H1 (cell line): ENCODE data around the gene AFTPH. TPM values are rescaled to one million over a fixed set of nuclear protein-coding genes. Genes with fewer than 3 reads are reported as not detected.

Experiments used
- CTCF ChIA-PET: fragments of 300-600 bp; sonication (Branson Sonifier 250); formaldehyde crosslinking; loops from one replicate; lab custom pipeline; 2021; ENCODE audit not compliant: partially characterized antibody; lab: Charles Lee
- POLR2A ChIA-PET: fragments of 300-600 bp; sonication (Branson Sonifier 250); formaldehyde crosslinking; loops from one replicate; lab custom pipeline; 2021; ENCODE audit warnings: inconsistent platforms; ENCODE audit not compliant: partially characterized antibody; lab: Charles Lee
- DNase-seq, 2 experiments: peaks; one replicate each; pipeline versions ENCODE4 v3.0.0 to v3.0.0-alpha.2; 2010 to 2022; ENCODE audit warnings: low spot score in 2 of 2, low read depth in 1 of 2, mixed read lengths in 1 of 2
- FAIRE-seq: peaks from 2 replicates; lab custom pipeline; 2011; peaks lifted over from hg19 to GRCh38; lab: Jason Lieb, UNC
- H2AFZ ChIP-seq: 2 replicates; pipeline ENCODE4 v1.8.1; 2012; ENCODE audit warnings: low read length, inconsistent platforms
- H2AK5ac ChIP-seq: 2 replicates; pipeline ENCODE4 v1.6.1; 2013; ENCODE audit warnings: low read depth, low read length
- H2BK120ac ChIP-seq: replicated peaks from 2 replicates; pipeline ENCODE3; 2013; ENCODE audit warnings: low read depth, low read length, inconsistent platforms
- H2BK12ac ChIP-seq: 2 replicates; pipeline ENCODE4 v1.6.1; 2013; ENCODE audit warnings: low read depth, low read length
- H2BK15ac ChIP-seq: 2 replicates; pipeline ENCODE4 v1.6.1; 2013; ENCODE audit warnings: low read length
- H2BK20ac ChIP-seq: 2 replicates; pipeline ENCODE4 v1.6.1; 2013; ENCODE audit warnings: low read length
- H2BK5ac ChIP-seq: 2 replicates; pipeline ENCODE4 v1.6.1; 2013; ENCODE audit warnings: low read depth, low read length
- H3K14ac ChIP-seq: 2 replicates; pipeline ENCODE4 v1.6.1; 2013; ENCODE audit warnings: inconsistent platforms; ENCODE audit not compliant: insufficient read length
- H3K18ac ChIP-seq: 2 replicates; pipeline ENCODE4 v1.6.1; 2013; ENCODE audit warnings: low read length; ENCODE audit errors: extremely low read depth
- H3K23ac ChIP-seq: 2 replicates; pipeline ENCODE4 v1.6.1; 2013; ENCODE audit warnings: inconsistent platforms; ENCODE audit not compliant: insufficient read length
- H3K23me2 ChIP-seq: 2 replicates; pipeline ENCODE4 v1.6.1; 2013; ENCODE audit warnings: low read depth, low read length
- H3K27ac ChIP-seq: 2 replicates; pipeline ENCODE4 v1.6.1; 2011; ENCODE audit warnings: low read depth, low read length, inconsistent platforms
- H3K27me3 ChIP-seq, 4 experiments: replicated peaks in 1 of 4; 1 replicate in 1 of 4; 2 replicates in 3 of 4; pipeline versions ENCODE4 v1.6.1 to v1.8.1; 2011 to 2013; ENCODE audit warnings: low read length in 3 of 4, mild to moderate bottlenecking in 3 of 4, inconsistent platforms in 2 of 4, mixed read lengths in 2 of 4, moderate library complexity in 1 of 4; ENCODE audit not compliant: control insufficient read depth in 3 of 4, insufficient read depth in 3 of 4; ENCODE audit errors: extremely low read depth in 1 of 4
- H3K36me3 ChIP-seq, 4 experiments: 2 replicates each; pipeline versions ENCODE4 v1.6.1 to v1.8.1; 2011 to 2013; ENCODE audit warnings: mild to moderate bottlenecking in 4 of 4, low read length in 3 of 4, moderate library complexity in 2 of 4, control low read depth in 1 of 4, inconsistent platforms in 1 of 4; ENCODE audit not compliant: insufficient read depth in 4 of 4, control insufficient read depth in 2 of 4
- H3K4ac ChIP-seq: replicated peaks from 2 replicates; pipeline ENCODE3; 2013; ENCODE audit warnings: low read length, low read depth, mixed read lengths, inconsistent platforms; ENCODE audit not compliant: insufficient read length
- H3K4me1 ChIP-seq, 4 experiments: replicated peaks in 1 of 4; 1 replicate in 1 of 4; 2 replicates in 3 of 4; pipeline versions ENCODE4 v1.6.1 to v1.8.1; 2011 to 2013; ENCODE audit warnings: low read length in 3 of 4, inconsistent platforms in 2 of 4, mixed read lengths in 1 of 4; ENCODE audit not compliant: insufficient read depth in 4 of 4, control insufficient read depth in 3 of 4
- H3K4me2 ChIP-seq, 2 experiments: 2 replicates each; pipeline versions ENCODE4 v1.6.1 to v1.8.1; 2011 to 2013; ENCODE audit warnings: low read depth in 2 of 2, low read length in 2 of 2, control low read depth in 1 of 2, inconsistent platforms in 1 of 2, mild to moderate bottlenecking in 1 of 2; ENCODE audit not compliant: insufficient read depth in 1 of 2
- H3K4me3 ChIP-seq, 4 experiments: fragments of 200-600, 300-600 bp in 1 of 4; sonication (generic), shearing (Covaris generic), sonication (Bioruptor Twin) in 1 of 4; 2 replicates each; pipeline versions ENCODE4 v1.5.1 to v1.8.1; 2011 to 2016; ENCODE audit warnings: low read length in 4 of 4, low read depth in 3 of 4, control low read depth in 2 of 4, inconsistent platforms in 2 of 4, mild to moderate bottlenecking in 2 of 4, mixed read lengths in 1 of 4, moderate library complexity in 1 of 4; ENCODE audit not compliant: insufficient read depth in 2 of 4; ENCODE audit errors: extremely low read depth in 1 of 4
- H3K56ac ChIP-seq: replicated peaks from 2 replicates; pipeline ENCODE3; 2013; ENCODE audit warnings: low read depth, mild to moderate bottlenecking, mixed read lengths, low read length, inconsistent platforms; ENCODE audit not compliant: insufficient read length
- H3K79me1 ChIP-seq: 2 replicates; pipeline ENCODE4 v1.6.1; 2013; ENCODE audit warnings: low read depth, low read length, control low read depth
- H3K79me2 ChIP-seq, 2 experiments: 2 replicates each; pipeline versions ENCODE4 v1.6.1 to v1.8.1; 2012 to 2013; ENCODE audit warnings: low read length in 2 of 2, mild to moderate bottlenecking in 2 of 2, inconsistent platforms in 1 of 2; ENCODE audit not compliant: insufficient read depth in 2 of 2, control insufficient read depth in 1 of 2
- H3K9ac ChIP-seq, 4 experiments: replicated peaks in 1 of 4; 1 replicate in 1 of 4; 2 replicates in 3 of 4; pipeline versions ENCODE4 v1.6.1 to v1.8.1; 2011 to 2013; ENCODE audit warnings: low read depth in 3 of 4, low read length in 3 of 4, control low read depth in 2 of 4, mild to moderate bottlenecking in 2 of 4, moderate library complexity in 2 of 4, inconsistent platforms in 1 of 4; ENCODE audit errors: extremely low read depth in 1 of 4
- H3K9me3 ChIP-seq, 2 experiments: 2 replicates each; pipeline versions ENCODE4 v1.6.1 to v1.8.1; 2012 to 2013; ENCODE audit warnings: mild to moderate bottlenecking in 2 of 2, moderate library complexity in 2 of 2, control low read depth in 1 of 2, inconsistent platforms in 1 of 2, low read depth in 1 of 2, low read length in 1 of 2, mixed read lengths in 1 of 2; ENCODE audit not compliant: insufficient read depth in 2 of 2
- H4K20me1 ChIP-seq, 2 experiments: replicated peaks in 1 of 2; 2 replicates each; pipeline versions ENCODE3 to v1.8.1; 2011 to 2013; ENCODE audit warnings: inconsistent platforms in 2 of 2, low read length in 2 of 2, mild to moderate bottlenecking in 1 of 2; ENCODE audit not compliant: insufficient read depth in 2 of 2, control insufficient read depth in 1 of 2
- H4K5ac ChIP-seq: 2 replicates; pipeline ENCODE4 v1.6.1; 2013; ENCODE audit warnings: low read length, low read depth, mixed read lengths, inconsistent platforms; ENCODE audit not compliant: insufficient read length
- H4K8ac ChIP-seq: 2 replicates; pipeline ENCODE4 v1.8.0; 2013; ENCODE audit warnings: mild to moderate bottlenecking, moderate library complexity, low read length, inconsistent platforms; ENCODE audit not compliant: insufficient read depth; ENCODE audit errors: extremely low read depth
- H4K91ac ChIP-seq: replicated peaks from 2 replicates; pipeline ENCODE3; 2013; ENCODE audit warnings: low read length, mixed read lengths, inconsistent platforms; ENCODE audit not compliant: insufficient read length
- BCL11A ChIP-seq, 2 experiments: IDR thresholded peaks; one replicate each; pipeline ENCODE4 v1.6.1; 2011; ENCODE audit warnings: low read depth in 2 of 2, low read length in 2 of 2, mild to moderate bottlenecking in 2 of 2
- BRCA1 ChIP-seq: IDR thresholded peaks from 2 replicates; pipeline ENCODE4 v1.6.1; 2012; ENCODE audit warnings: low read depth, low read length, improper control_type of control experiment
- E2F6 ChIP-seq: IDR thresholded peaks from 2 replicates; pipeline ENCODE4 v1.6.1; 2012; ENCODE audit warnings: inconsistent platforms
- EZH2 ChIP-seq: fragments of 200-600 bp; sonication (generic); IDR thresholded peaks from 2 replicates; pipeline ENCODE4 v1.7.1; 2012; ENCODE audit warnings: low read depth, mild to moderate bottlenecking, moderate library complexity, low read length, inconsistent platforms; ENCODE audit not compliant: severe bottlenecking
- HDAC6 ChIP-seq: IDR thresholded peaks from one replicate; pipeline ENCODE4 v1.7.1; 2012; ENCODE audit warnings: low read depth, mild to moderate bottlenecking, inconsistent platforms, low read length, moderate library complexity
- KDM5A ChIP-seq: fragments of 200-600 bp; IDR thresholded peaks from 2 replicates; pipeline ENCODE4 v1.7.1; 2012; ENCODE audit warnings: mild to moderate bottlenecking, low read length, inconsistent platforms, mixed read lengths
- RFX5 ChIP-seq: IDR thresholded peaks from 2 replicates; pipeline ENCODE4 v1.6.1; 2011; ENCODE audit warnings: low read depth, low read length, improper control_type of control experiment, borderline replicate concordance
- RNF2 ChIP-seq: fragments of 200-900, 300-1000 bp; sonication (generic); IDR thresholded peaks from 2 replicates; pipeline ENCODE4 v1.7.1; 2016; ENCODE audit warnings: borderline replicate concordance, low read depth, mild to moderate bottlenecking, antibody characterized with exemption, low read length; ENCODE audit not compliant: poor library complexity, severe bottlenecking; ENCODE audit errors: missing control alignments
- RXRA ChIP-seq: IDR thresholded peaks from 2 replicates; pipeline ENCODE4 v1.6.1; 2011; ENCODE audit warnings: low read depth, mild to moderate bottlenecking, low read length, moderate library complexity; ENCODE audit not compliant: insufficient read depth
- SP2 ChIP-seq: IDR thresholded peaks from 2 replicates; pipeline ENCODE4 v1.6.1; 2012; ENCODE audit warnings: mild to moderate bottlenecking, low read length, inconsistent platforms
- SRF ChIP-seq: IDR thresholded peaks from 2 replicates; pipeline ENCODE4 v1.6.1; 2011; ENCODE audit warnings: mild to moderate bottlenecking, low read depth, low read length, moderate library complexity
- TAF1 ChIP-seq: IDR thresholded peaks from 2 replicates; pipeline ENCODE4 v1.6.1; 2011; ENCODE audit warnings: mild to moderate bottlenecking, low read depth, low read length
- ZNF274 ChIP-seq: IDR thresholded peaks from 2 replicates; pipeline ENCODE4 v1.7.0; 2012; ENCODE audit warnings: low read length, borderline replicate concordance; ENCODE audit errors: extremely low read depth
- WGBS, 2 experiments: shearing (Covaris generic) in 1 of 2; methylation state at CpG; one replicate each; pipeline versions ENCODE4 v1.1.6 to v1.1.7; 2013 to 2015; ENCODE audit warnings: low lambda C conversion rate in 2 of 2, mixed read lengths in 2 of 2, inconsistent platforms in 1 of 2, low coverage in 1 of 2, missing lambda C conversion rate in 1 of 2; ENCODE audit not compliant: insufficient replicate concordance in 2 of 2, insufficient coverage in 1 of 2, insufficient read length in 1 of 2; ENCODE audit errors: extremely low coverage in 1 of 2, missing lambda C conversion rate in 1 of 2; 5-methylcytosine and 5-hydroxymethylcytosine counted together
- polyA plus RNA-seq, 7 experiments: library from polyadenylated mRNA; depleted of rRNA in 3 of 7; stranded (reverse) in 5 of 7; unstranded in 2 of 7; fragments of >200 nt in 5 of 7; fragments of 200-250 nt in 2 of 7; gene quantifications; 1 replicate in 5 of 7; 2 replicates in 1 of 7; 4 replicates in 1 of 7; pipeline versions ENCODE4 v1.2.1 to v1.2.3, GENCODE V29; 2011 to 2013; ENCODE audit warnings: missing spikeins in 2 of 7, mixed read lengths in 2 of 7
- total RNA-seq: library from RNA; stranded (reverse); fragmentation: NEBNext Ultra II Directional; extraction: Animal tissue kit (Norgen Biotek cat#: 25700); gene quantifications from 2 replicates; pipeline ENCODE4 v1.2.1, GENCODE V29; 2021

Gene AFTPH
- total and polyA plus RNA-seq, 2 of the 8 experiments (the other 6 are each of a cell fraction or from before 2014, with no cell fraction given) = 7.3 to 15.0 TPM

GRCh38 chr2:64485331-64485730 is 38.8 kb upstream of the AFTPH start:
- H3K4me2 ChIP-seq = no peak overlapping the region
- H2BK15ac ChIP-seq = no peak overlapping the region
- no peak overlapping the region for H3K14ac ChIP-seq
- CTCF ChIA-PET = interaction anchor here (0.9 to 13.1 kb wide), 10 partner anchors 13 to 156 kb away, joined by 3 to 214 read pairs (median 4); no protein-coding TSS in a partner anchor
- no peak overlapping the region for H3K9ac ChIP-seq
- peaks cover 0 to 3% (median 0%) of the 10 kb centered on the region in 4 experiments; a peak in 1 of 7 replicates for H3K27me3 ChIP-seq
- H2BK5ac ChIP-seq = no peak overlapping the region
- H3K27ac ChIP-seq = no peak overlapping the region
- H3K79me2 ChIP-seq = no peaks in the 10 kb centered on the region; a peak in 1 of 4 replicates
- no peak overlapping the region for H3K4me3 ChIP-seq
- H4K20me1 ChIP-seq = no peaks in the 10 kb centered on the region
- H4K8ac ChIP-seq = no peak overlapping the region
- no peak overlapping the region for H3K4ac ChIP-seq
- H2BK20ac ChIP-seq = no peak overlapping the region
- no peak overlapping the region for H3K56ac ChIP-seq
- no peak overlapping the region for H2AK5ac ChIP-seq
- 88% methylated on average over 4 of the region's 4 CpGs; no CpG with 5 or more reads in 1 of the 2 experiments for WGBS, 2 experiments
- H3K23me2 ChIP-seq = no peaks in the 10 kb centered on the region
- H4K5ac ChIP-seq = no peak overlapping the region
- no peak overlapping the region for H2BK12ac ChIP-seq
- no peak for FAIRE-seq
- no peak overlapping the region for H2AFZ ChIP-seq
- no peak overlapping the region for H2BK120ac ChIP-seq
- POLR2A ChIA-PET = interaction anchor here (1.0 to 1.1 kb wide), 2 partner anchors 11 to 38 kb away, joined by 3 read pairs; partner anchors contain the start of gene AFTPH
- H3K18ac ChIP-seq = no peak overlapping the region
- no peaks in the 10 kb centered on the region for H3K79me1 ChIP-seq
- H3K4me1 ChIP-seq = peaks cover 5 to 8% (median 6%) of the 10 kb centered on the region in 4 experiments; a peak in 6 of 7 replicates
- DNase-seq = no peak
- H3K36me3 ChIP-seq = no peaks in the 10 kb centered on the region
- no peak overlapping the region for H4K91ac ChIP-seq
- no peak overlapping the region for H3K23ac ChIP-seq
- H3K9me3 ChIP-seq = no peaks in the 10 kb centered on the region
- TF ChIP-seq SRF (no peak), EZH2 (no peak), BRCA1 (no peak), E2F6 (no peak), KDM5A (no peak), ZNF274 (no peak), HDAC6 (no peak), TAF1 (no peak), SP2 (no peak), BCL11A (IDR thresholded peaks at IDR 0.05; ENCODE audit: low read depth in 2 of 2, low read length in 2 of 2) (no peak), RXRA (no peak), RNF2 (no peak), RFX5 (no peak)
